ENCODE measurements around the gene IL1RAPL2. TPM values are rescaled to one million over a fixed set of nuclear protein-coding genes. Genes with fewer than 3 reads are reported as not detected.
A peak's percentile ranks its signal among the peaks of the same experiment; 100 is the strongest.

Gene IL1RAPL2
- total and polyA plus RNA-seq, 2 of the 8 experiments (the other 6 are each of a cell fraction or from before 2014, with no cell fraction given) = 0.20 to 1.3 TPM

DNA sequence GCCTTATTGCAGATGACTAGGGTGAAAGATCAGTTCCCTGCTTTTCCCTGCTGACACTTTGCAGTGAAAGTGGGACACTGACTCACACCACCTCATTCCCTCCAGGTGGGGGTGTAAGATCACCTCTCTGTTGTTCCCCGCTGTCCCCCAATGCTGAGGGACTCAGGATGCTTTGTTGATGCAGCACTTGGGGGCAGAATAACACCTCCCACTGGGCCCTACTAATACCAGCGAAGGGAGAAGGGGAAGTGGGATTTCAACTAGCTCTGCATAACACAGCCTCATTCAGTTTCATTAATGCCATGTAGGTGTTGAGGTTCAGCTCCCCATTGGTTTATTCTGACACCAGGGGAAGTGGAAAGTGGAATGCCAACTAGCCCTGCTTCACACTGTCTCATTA, 43.6 kb upstream of the IL1RAPL2 start:
- Histone ChIP-seq H3K4me2 (ENCODE audit: insufficient read depth in 1 of 2, low read depth in 2 of 2, low read length in 2 of 2) (no peak overlapping the region; a peak in 1 of 4 replicates), H3K14ac (ENCODE audit: insufficient read length) (no peak overlapping the region), H3K27me3 (replicated peaks in 1 of 4; ENCODE audit: control insufficient read depth in 3 of 4, extremely low read depth in 1 of 4, insufficient read depth in 3 of 4, low read length in 3 of 4) (no peaks in the 10 kb centered on the region), H2BK15ac (ENCODE audit: low read length) (no peak overlapping the region), H2AK5ac (ENCODE audit: low read depth, low read length) (no peak overlapping the region), H3K4ac (replicated peaks; ENCODE audit: insufficient read length, low read depth, low read length) (no peak overlapping the region), H2BK20ac (ENCODE audit: low read length) (no peak overlapping the region), H3K4me1 (replicated peaks in 1 of 4; ENCODE audit: control insufficient read depth in 3 of 4, insufficient read depth in 4 of 4, low read length in 3 of 4) (peaks cover 0 to 2% (median 0%) of the 10 kb centered on the region in 4 experiments; a peak in 1 of 7 replicates), H3K79me1 (ENCODE audit: low read depth, low read length) (no peaks in the 10 kb centered on the region), H3K23me2 (ENCODE audit: low read depth, low read length) (no peaks in the 10 kb centered on the region), H3K27ac (ENCODE audit: low read depth, low read length) (no peak overlapping the region), H3K79me2 (ENCODE audit: control insufficient read depth in 1 of 2, insufficient read depth in 2 of 2, low read length in 2 of 2) (no peaks in the 10 kb centered on the region), H3K36me3 (ENCODE audit: control insufficient read depth in 2 of 4, insufficient read depth in 4 of 4, low read length in 3 of 4) (no peaks in the 10 kb centered on the region), H4K91ac (replicated peaks; ENCODE audit: insufficient read length, low read length) (no peak overlapping the region), H4K8ac (ENCODE audit: extremely low read depth, insufficient read depth, low read length) (no peak overlapping the region), H2BK5ac (ENCODE audit: low read depth, low read length) (no peak overlapping the region), H3K9ac (replicated peaks in 1 of 4; ENCODE audit: extremely low read depth in 1 of 4, low read depth in 3 of 4, low read length in 3 of 4) (no peak overlapping the region), H2BK120ac (replicated peaks; ENCODE audit: low read depth, low read length) (no peak overlapping the region), H3K18ac (ENCODE audit: extremely low read depth, low read length) (no peak overlapping the region), H2BK12ac (ENCODE audit: low read depth, low read length) (no peak overlapping the region), H3K9me3 (ENCODE audit: insufficient read depth in 2 of 2, low read depth in 1 of 2, low read length in 1 of 2) (no peaks in the 10 kb centered on the region), H3K4me3 (ENCODE audit: extremely low read depth in 1 of 4, insufficient read depth in 2 of 4, low read depth in 3 of 4, low read length in 4 of 4) (no peak overlapping the region), H2AFZ (ENCODE audit: low read length) (no peak overlapping the region), H4K5ac (ENCODE audit: insufficient read length, low read depth, low read length) (no peak overlapping the region), H3K23ac (ENCODE audit: insufficient read length) (no peak overlapping the region), H3K56ac (replicated peaks; ENCODE audit: insufficient read length, low read depth, low read length) (no peak overlapping the region), H4K20me1 (replicated peaks in 1 of 2; ENCODE audit: control insufficient read depth in 1 of 2, insufficient read depth in 2 of 2, low read length in 2 of 2) (no peaks in the 10 kb centered on the region)
- DNase-seq (ENCODE audit: low read depth in 1 of 2, low spot score in 2 of 2) (peak; percentile 15 to 44), FAIRE-seq (peak; percentile 79)
- ChIA-PET POLR2A (ENCODE audit: partially characterized antibody) (no interaction called here), CTCF (ENCODE audit: partially characterized antibody) (interaction anchor here (1.1 to 1.3 kb wide), 3 partner anchors 11 to 40 kb away, joined by 3 to 4 read pairs (median 3); no protein-coding TSS in a partner anchor)
- TF ChIP-seq YY1 (IDR thresholded peaks at IDR 0.05; ENCODE audit: low read depth, low read length) (no peak), CREB1 (IDR thresholded peaks at IDR 0.05) (no peak), RAD21 (IDR thresholded peaks at IDR 0.05 in 1 of 2, conservative IDR thresholded peaks at IDR 0.05 in 1 of 2; ENCODE audit: low read depth in 2 of 2, low read length in 2 of 2) (peak; percentile 51 to 53), SIX5 (IDR thresholded peaks at IDR 0.05; ENCODE audit: low read depth, low read length) (no peak), CTBP2 (IDR thresholded peaks at IDR 0.05; ENCODE audit: borderline replicate concordance, insufficient read depth, insufficient read length, low read length) (no peak)
- TF ChIP-seq, protein P1, sequence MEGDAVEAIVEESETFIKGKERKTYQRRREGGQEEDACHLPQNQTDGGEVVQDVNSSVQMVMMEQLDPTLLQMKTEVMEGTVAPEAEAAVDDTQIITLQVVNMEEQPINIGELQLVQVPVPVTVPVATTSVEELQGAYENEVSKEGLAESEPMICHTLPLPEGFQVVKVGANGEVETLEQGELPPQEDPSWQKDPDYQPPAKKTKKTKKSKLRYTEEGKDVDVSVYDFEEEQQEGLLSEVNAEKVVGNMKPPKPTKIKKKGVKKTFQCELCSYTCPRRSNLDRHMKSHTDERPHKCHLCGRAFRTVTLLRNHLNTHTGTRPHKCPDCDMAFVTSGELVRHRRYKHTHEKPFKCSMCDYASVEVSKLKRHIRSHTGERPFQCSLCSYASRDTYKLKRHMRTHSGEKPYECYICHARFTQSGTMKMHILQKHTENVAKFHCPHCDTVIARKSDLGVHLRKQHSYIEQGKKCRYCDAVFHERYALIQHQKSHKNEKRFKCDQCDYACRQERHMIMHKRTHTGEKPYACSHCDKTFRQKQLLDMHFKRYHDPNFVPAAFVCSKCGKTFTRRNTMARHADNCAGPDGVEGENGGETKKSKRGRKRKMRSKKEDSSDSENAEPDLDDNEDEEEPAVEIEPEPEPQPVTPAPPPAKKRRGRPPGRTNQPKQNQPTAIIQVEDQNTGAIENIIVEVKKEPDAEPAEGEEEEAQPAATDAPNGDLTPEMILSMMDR (IDR thresholded peaks at IDR 0.05; ENCODE audit: control extremely low read depth in 1 of 3, insufficient read depth in 1 of 3, low read depth in 1 of 3, low read length in 3 of 3) = peak; percentile 8 to 27 (median 26); a peak in 3 of 4 replicates
- WGBS, 2 experiments (ENCODE audit: extremely low coverage in 1 of 2, insufficient coverage in 1 of 2, insufficient read length in 1 of 2, insufficient replicate concordance in 2 of 2, low coverage in 1 of 2, low lambda C conversion rate in 2 of 2, missing lambda C conversion rate in 1 of 2) = 0% methylated on average over 2 of the region's 2 CpGs; no CpG with 5 or more reads in 1 of the 2 experiments

All from H1 (cell line).